PFSK-1 (cell line): ENCODE data around the gene IQGAP1.

Experiments
- POLR2AphosphoS5 ChIP-seq: IDR thresholded peaks from 2 replicates; pipeline ENCODE4 v1.6.1; 2012; ENCODE audit warnings: low read depth, mild to moderate bottlenecking, control low read depth, low read length, moderate library complexity
- SIN3A ChIP-seq: IDR thresholded peaks from 2 replicates; pipeline ENCODE4 v1.6.1; 2012; ENCODE audit warnings: mild to moderate bottlenecking, low read length, moderate library complexity, borderline replicate concordance; ENCODE audit not compliant: insufficient read depth

- TF ChIP-seq POLR2AphosphoS5 (no peak), SIN3A (no peak)
Measured at GRCh38 chr15:90456236-90456635, 68.2 kb downstream of the IQGAP1 start.
